Spleen (tissue), 7 donors: ENCODE measurements around the gene ZNF438.

ENCODE experiments used
- POLR2A ChIP-seq, 3 donors: fragments of 450-650 bp; IDR thresholded peaks; one replicate each; pipeline ENCODE4 v1.5.1; 2017; ENCODE audit warnings: antibody characterized with exemption in 3 of 3, mild to moderate bottlenecking in 1 of 3
- POLR2AphosphoS5 ChIP-seq, 3 donors: sonication (generic); formaldehyde crosslinking; IDR thresholded peaks; one replicate each; pipeline ENCODE4 v1.5.1; 2017; ENCODE audit warnings: antibody characterized with exemption in 3 of 3
- TF ChIP-seq, protein P1 (sequence below), 11 experiments: fragments of 200-600 bp in 7 of 11; fragments of 450-650 bp in 4 of 11; sonication (generic) in 4 of 11; IDR thresholded peaks in 8 of 11; conservative IDR thresholded peaks in 3 of 11; 1 replicate in 7 of 11; 2 replicates in 4 of 11; pipeline versions ENCODE4 v1.4.0 to v1.8.0; 2016 to 2021; ENCODE audit warnings: antibody characterized with exemption in 11 of 11, inconsistent platforms in 4 of 11, mild to moderate bottlenecking in 1 of 11
- donor health status: DM: no; HTN: no; CAD: no; lungs with moderate emphysema.
- donor health status: DM: no; HTN: no; CAD: no.
- donor health status: DM: no; HTN: no; CAD: no.

DNA sequence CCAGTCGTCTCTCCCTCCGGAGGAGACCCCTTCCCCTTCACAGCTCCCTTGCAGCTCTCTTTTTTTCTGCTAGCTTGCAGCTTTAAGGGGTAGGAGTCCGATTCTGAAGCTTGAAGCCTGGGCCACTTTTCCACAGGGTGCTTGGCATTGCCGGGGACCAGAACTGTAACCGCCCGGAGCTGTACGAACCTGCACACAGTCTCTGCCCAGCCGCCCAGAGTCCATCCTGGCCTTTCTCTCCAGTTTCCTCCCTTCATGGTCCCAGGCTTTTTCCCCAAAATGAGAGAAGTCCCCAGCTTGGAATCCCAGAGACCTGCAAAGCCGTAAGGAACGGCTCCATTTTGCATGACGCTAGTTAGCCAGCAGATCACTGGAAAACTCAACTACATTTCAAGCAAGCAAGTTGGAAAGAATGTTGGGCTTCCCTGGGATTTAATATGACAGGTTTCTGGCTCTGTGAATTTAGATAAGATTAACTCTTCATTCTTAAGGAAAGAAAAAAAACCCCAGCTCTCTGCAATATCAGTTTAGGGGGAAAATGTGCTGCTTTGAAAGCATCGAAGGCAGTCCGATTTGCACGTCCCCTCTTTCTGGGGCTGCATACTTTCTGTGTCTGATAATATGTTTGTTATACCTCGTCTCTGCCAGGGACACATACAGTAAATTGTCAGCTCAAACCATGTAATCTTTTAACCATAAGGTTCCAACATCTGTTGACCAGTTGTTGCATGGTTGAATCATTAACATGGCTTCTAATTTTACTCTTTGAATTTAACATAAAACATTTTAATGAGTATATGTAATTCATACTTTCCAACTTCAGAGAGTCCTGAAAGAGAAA lies 212.1 kb downstream of the ZNF438 start:
- TF ChIP-seq POLR2A (IDR thresholded peaks at IDR 0.05), result no peak
- TF ChIP-seq, protein P1, sequence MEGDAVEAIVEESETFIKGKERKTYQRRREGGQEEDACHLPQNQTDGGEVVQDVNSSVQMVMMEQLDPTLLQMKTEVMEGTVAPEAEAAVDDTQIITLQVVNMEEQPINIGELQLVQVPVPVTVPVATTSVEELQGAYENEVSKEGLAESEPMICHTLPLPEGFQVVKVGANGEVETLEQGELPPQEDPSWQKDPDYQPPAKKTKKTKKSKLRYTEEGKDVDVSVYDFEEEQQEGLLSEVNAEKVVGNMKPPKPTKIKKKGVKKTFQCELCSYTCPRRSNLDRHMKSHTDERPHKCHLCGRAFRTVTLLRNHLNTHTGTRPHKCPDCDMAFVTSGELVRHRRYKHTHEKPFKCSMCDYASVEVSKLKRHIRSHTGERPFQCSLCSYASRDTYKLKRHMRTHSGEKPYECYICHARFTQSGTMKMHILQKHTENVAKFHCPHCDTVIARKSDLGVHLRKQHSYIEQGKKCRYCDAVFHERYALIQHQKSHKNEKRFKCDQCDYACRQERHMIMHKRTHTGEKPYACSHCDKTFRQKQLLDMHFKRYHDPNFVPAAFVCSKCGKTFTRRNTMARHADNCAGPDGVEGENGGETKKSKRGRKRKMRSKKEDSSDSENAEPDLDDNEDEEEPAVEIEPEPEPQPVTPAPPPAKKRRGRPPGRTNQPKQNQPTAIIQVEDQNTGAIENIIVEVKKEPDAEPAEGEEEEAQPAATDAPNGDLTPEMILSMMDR (IDR thresholded peaks at IDR 0.05 in 8 of 11, conservative IDR thresholded peaks at IDR 0.05 in 3 of 11), result no peak
- TF ChIP-seq POLR2AphosphoS5 (IDR thresholded peaks at IDR 0.05), result no peak
